ENCODE measurements around the gene SMCP. TPM values are rescaled to one million over a fixed set of nuclear protein-coding genes. Genes with fewer than 3 reads are reported as not detected.

The SMCP gene
- total and polyA plus RNA-seq, 2 of the 13 experiments (the other 11 are each of a cell fraction or from before 2014, with no cell fraction given), result not detected

DNA sequence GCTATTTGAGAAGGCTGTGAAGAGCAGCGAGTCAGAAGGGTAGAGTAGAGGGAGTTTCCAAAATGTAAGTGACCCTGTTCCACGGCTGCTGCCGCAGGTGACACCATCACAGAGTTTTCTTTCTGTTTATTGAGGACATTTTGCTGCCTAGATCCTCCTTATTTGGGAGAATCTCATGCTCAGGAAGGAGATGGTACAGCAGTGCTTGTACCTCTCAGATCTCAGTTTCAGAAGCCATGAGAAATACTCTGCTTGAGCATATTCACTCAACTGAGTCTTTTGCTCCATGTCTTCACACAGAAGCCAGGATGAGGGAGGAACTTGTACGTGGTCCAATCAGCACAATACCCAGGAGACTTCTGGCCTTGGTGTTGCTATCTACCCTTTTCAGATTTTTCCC, 16.7 kb upstream of the SMCP start:
- Histone ChIP-seq H3K27ac (ENCODE audit: extremely low read length, insufficient read depth, low read length) (no peak overlapping the region), H4K20me1 (ENCODE audit: insufficient read depth, low read length) (no peaks in the 10 kb centered on the region), H3K9ac (ENCODE audit: insufficient read depth, low read depth, low read length) (no peak overlapping the region), H3K9me3 (ENCODE audit: low read length) (no peaks in the 10 kb centered on the region), H3K36me3 (replicated peaks in 1 of 2; ENCODE audit: control insufficient read depth in 1 of 2, insufficient read depth in 2 of 2, low read length in 2 of 2) (no peaks in the 10 kb centered on the region), H2AFZ (ENCODE audit: low read length) (no peak overlapping the region), H3K27me3 (ENCODE audit: control insufficient read depth in 1 of 2, insufficient read depth in 2 of 2, low read length in 2 of 2) (no peaks in the 10 kb centered on the region), H3K4me1 (ENCODE audit: insufficient read depth, low read length) (no peaks in the 10 kb centered on the region), H3K79me2 (ENCODE audit: insufficient read depth, low read length) (no peaks in the 10 kb centered on the region), H3K4me2 (ENCODE audit: low read depth, low read length) (no peak overlapping the region), H3K4me3 (replicated peaks in 1 of 3; ENCODE audit: insufficient read depth in 1 of 3, low read depth in 2 of 3, low read length in 3 of 3) (no peak overlapping the region)
- BruUV-seq (replicated peaks), result no TSS peak
- WGBS (ENCODE audit: low lambda C conversion rate), result 0% methylated on average over 3 of the region's 4 CpGs
- FAIRE-seq (no peak), ATAC-seq (no peak), DNase-seq (ENCODE audit: low spot score) (no peak)
- in situ Hi-C loops (cut with HindIII; ENCODE audit: extremely low pct_ligation_motif_present, low pct_unique_long_range_greater_than_20kb) (no loop called here), intact Hi-C loops (cut with micrococcal nuclease; ENCODE audit: unreplicated experiment) (no loop called here)
- POLR2A ChIA-PET, result no interaction called here
- CTCF ChIA-PET (ENCODE audit: low intra/inter-chr PET ratio, low total read pairs), result no interaction called here
- TF ChIP-seq FOSL2 (CRISPR knock-in tag; IDR thresholded peaks at IDR 0.05) (no peak), MXD3 (CRISPR knock-in tag; IDR thresholded peaks at IDR 0.05) (no peak), PHF8 (CRISPR knock-in tag; IDR thresholded peaks at IDR 0.05) (no peak), PCBP1 (IDR thresholded peaks at IDR 0.05; ENCODE audit: borderline replicate concordance, low read depth, low read length) (no peak), SMARCE1 (IDR thresholded peaks at IDR 0.05; ENCODE audit: borderline replicate concordance) (no peak), CBFB (CRISPR knock-in tag; IDR thresholded peaks at IDR 0.05) (no peak), ZNF441 (CRISPR knock-in tag; IDR thresholded peaks at IDR 0.05; ENCODE audit: borderline replicate concordance) (no peak), ZNF761 (CRISPR knock-in tag; conservative IDR thresholded peaks at IDR 0.05) (no peak), ZNF556 (CRISPR knock-in tag; IDR thresholded peaks at IDR 0.05; ENCODE audit: borderline replicate concordance) (no peak), TBL1XR1 (IDR thresholded peaks at IDR 0.05; ENCODE audit: borderline replicate concordance, low read length, partially characterized antibody) (no peak), DNMT1 (CRISPR knock-in tag; IDR thresholded peaks at IDR 0.05) (no peak), ZNF574 (CRISPR knock-in tag; IDR thresholded peaks at IDR 0.05) (no peak)
- TF ChIP-seq, protein P1, sequence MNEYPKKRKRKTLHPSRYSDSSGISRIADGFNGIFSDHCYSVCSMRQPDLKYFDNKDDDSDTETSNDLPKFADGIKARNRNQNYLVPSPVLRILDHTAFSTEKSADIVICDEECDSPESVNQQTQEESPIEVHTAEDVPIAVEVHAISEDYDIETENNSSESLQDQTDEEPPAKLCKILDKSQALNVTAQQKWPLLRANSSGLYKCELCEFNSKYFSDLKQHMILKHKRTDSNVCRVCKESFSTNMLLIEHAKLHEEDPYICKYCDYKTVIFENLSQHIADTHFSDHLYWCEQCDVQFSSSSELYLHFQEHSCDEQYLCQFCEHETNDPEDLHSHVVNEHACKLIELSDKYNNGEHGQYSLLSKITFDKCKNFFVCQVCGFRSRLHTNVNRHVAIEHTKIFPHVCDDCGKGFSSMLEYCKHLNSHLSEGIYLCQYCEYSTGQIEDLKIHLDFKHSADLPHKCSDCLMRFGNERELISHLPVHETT (CRISPR knock-in tag; conservative IDR thresholded peaks at IDR 0.05), result no peak
- TF ChIP-seq, protein P2, sequence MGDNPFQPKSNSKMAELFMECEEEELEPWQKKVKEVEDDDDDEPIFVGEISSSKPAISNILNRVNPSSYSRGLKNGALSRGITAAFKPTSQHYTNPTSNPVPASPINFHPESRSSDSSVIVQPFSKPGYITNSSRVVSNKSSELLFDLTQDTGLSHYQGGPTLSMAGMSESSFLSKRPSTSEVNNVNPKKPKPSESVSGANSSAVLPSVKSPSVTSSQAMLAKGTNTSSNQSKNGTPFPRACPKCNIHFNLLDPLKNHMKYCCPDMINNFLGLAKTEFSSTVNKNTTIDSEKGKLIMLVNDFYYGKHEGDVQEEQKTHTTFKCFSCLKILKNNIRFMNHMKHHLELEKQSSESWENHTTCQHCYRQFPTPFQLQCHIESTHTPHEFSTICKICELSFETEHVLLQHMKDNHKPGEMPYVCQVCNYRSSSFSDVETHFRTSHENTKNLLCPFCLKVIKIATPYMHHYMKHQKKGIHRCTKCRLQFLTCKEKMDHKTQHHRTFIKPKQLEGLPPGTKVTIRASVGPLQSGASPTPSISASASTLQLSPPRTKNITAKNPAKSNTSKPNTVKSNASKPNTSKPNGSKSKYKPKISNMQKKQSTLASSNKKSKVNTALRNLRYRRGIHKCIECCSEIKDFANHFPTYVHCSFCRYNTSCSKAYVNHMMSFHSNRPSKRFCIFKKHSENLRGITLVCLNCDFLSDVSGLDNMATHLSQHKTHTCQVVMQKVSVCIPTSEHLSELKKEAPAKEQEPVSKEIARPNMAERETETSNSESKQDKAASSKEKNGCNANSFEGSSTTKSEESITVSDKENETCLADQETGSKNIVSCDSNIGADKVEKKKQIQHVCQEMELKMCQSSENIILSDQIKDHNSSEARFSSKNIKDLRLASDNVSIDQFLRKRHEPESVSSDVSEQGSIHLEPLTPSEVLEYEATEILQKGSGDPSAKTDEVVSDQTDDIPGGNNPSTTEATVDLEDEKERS (CRISPR knock-in tag; IDR thresholded peaks at IDR 0.05), result no peak

Data from HepG2 (cell line).